HG03460 (cell line): ENCODE data around the gene LYPLAL1.
"Not testable (repeated sequence)": the region's sequence is repeated elsewhere in the genome, so short reads cannot be mapped to it uniquely, and the experiment has no call there.

Source experiments
- ATAC-seq: cut with Tn5 transposase; IDR thresholded peaks from one replicate; pipeline ENCODE4 v1.9.1; 2021; ENCODE audit not compliant: unreplicated experiment

LYPLAL1 gene

GRCh38 chr1:219161371-219161770 lies 12.3 kb upstream of the LYPLAL1 start:
- no peak for ATAC-seq

GRCh38 chr1:219163401-219163954 lies 10.2 kb upstream of the LYPLAL1 start:
- ATAC-seq, result no peak

- no peak for ATAC-seq
Measured at GRCh38 chr1:219171192-219171935, 2.3 kb upstream of the LYPLAL1 start.

GRCh38 chr1:219172821-219173220 lies 857 bp upstream of the LYPLAL1 start:
- ATAC-seq, result no peak

- no peak for ATAC-seq
Measured at GRCh38 chr1:219173434-219173757, 282 bp upstream of the LYPLAL1 start.

GRCh38 chr1:219174460-219175211 lies 958 bp downstream of the LYPLAL1 start:
- peak; percentile 34 for ATAC-seq

- no peak for ATAC-seq
Measured at GRCh38 chr1:219175212-219175564, 1.5 kb downstream of the LYPLAL1 start.

GRCh38 chr1:219176168-219176567 lies 2.5 kb downstream of the LYPLAL1 start:
- no peak for ATAC-seq

GRCh38 chr1:219177363-219177762 lies 3.7 kb downstream of the LYPLAL1 start:
- peak; percentile 32 for ATAC-seq

- no peak for ATAC-seq
Measured at GRCh38 chr1:219177940-219178339, 4.3 kb downstream of the LYPLAL1 start.

GRCh38 chr1:219179293-219179692 lies 5.6 kb downstream of the LYPLAL1 start:
- ATAC-seq, result no peak

- ATAC-seq, result no peak
Measured at GRCh38 chr1:219184337-219184736, 10.7 kb downstream of the LYPLAL1 start.

GRCh38 chr1:219185486-219186117 lies 11.9 kb downstream of the LYPLAL1 start:
- no peak for ATAC-seq

GRCh38 chr1:219188331-219188803 lies 14.7 kb downstream of the LYPLAL1 start:
- ATAC-seq, result peak; percentile 44

GRCh38 chr1:219189021-219189824 lies 15.5 kb downstream of the LYPLAL1 start:
- ATAC-seq, result peak; percentile 65

- ATAC-seq, result peak; percentile 5
Measured at GRCh38 chr1:219189952-219190351, 16.3 kb downstream of the LYPLAL1 start.

GRCh38 chr1:219190605-219191004 lies 16.9 kb downstream of the LYPLAL1 start:
- no peak for ATAC-seq

GRCh38 chr1:219195833-219196232 lies 22.2 kb downstream of the LYPLAL1 start:
- not testable (repeated sequence) for ATAC-seq

GRCh38 chr1:219201656-219202055 lies 28.0 kb downstream of the LYPLAL1 start:
- ATAC-seq, result no peak

- no peak for ATAC-seq
Measured at GRCh38 chr1:219202567-219202966, 28.9 kb downstream of the LYPLAL1 start.

- no peak for ATAC-seq
Measured at GRCh38 chr1:219206350-219206749, 32.7 kb downstream of the LYPLAL1 start.
